Measurements from ENCODE around the gene DNAH17.

- TF ChIP-seq EZH2 (IDR thresholded peaks at IDR 0.05; ENCODE audit: borderline replicate concordance, insufficient read depth, low read depth, low read length, poor library complexity, severe bottlenecking): no peak
- TF ChIP-seq CTCF (IDR thresholded peaks at IDR 0.05): no peak
Observed at GRCh38 chr17:78576389-78577112, 645 bp downstream of the DNAH17 start.
